HG03175 (cell line): ENCODE data around the gene OR8J1.
"Not testable (repeated sequence)": the region's sequence is repeated elsewhere in the genome, so short reads cannot be mapped to it uniquely, and the experiment has no call there.

Experiments used
- ATAC-seq: cut with Tn5 transposase; IDR thresholded peaks from one replicate; pipeline ENCODE4 v1.9.1; 2021; ENCODE audit warnings: mild to moderate bottlenecking, moderate library complexity; ENCODE audit not compliant: unreplicated experiment

Gene OR8J1, protein sequence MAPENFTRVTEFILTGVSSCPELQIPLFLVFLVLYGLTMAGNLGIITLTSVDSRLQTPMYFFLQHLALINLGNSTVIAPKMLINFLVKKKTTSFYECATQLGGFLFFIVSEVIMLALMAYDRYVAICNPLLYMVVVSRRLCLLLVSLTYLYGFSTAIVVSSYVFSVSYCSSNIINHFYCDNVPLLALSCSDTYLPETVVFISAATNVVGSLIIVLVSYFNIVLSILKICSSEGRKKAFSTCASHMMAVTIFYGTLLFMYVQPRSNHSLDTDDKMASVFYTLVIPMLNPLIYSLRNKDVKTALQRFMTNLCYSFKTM

DNA sequence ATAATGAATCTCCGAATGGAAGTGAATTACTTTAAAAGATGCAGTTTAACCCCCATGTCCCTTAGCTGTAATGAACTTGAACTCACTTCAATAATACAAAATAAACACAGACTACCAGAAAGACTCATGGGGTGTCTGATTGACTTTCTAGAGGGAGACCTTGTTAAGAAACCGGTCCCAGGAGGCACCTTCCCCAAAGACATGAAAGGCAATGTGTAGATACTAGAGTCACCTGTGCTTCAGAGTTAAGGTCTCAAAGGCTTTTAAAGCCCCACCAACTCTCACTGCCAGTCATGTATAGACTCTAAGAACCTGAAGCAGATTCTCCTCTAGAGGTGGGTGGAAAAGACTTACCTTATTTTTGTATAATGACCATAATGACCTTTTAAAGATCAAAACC, at the start of gene OR8J1:
Gene OR8J1 (plus strand): TSS at position 301 of the 400 bp plus-strand sequence. CDS start 5,956 bp downstream, outside the sequence.
- no peak for ATAC-seq

DNA sequence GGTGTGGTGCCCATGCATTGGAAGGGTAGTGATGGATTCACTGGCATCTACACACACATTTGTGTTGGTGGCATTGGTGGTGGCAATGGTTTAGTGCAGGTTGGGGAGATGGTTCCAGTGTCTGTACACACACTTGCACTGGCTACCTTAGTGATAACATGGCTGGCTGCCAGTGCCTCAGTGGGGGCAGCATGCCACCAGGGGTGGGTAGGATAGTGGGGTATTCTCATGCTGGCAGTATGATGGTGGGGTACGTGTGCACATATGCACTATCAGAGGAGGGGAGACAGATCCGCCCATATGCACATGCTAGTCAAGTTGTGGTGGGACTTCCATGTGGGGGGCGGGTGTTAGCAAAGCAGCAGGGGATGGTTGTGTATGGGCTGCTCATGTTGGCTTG, 46.3 kb upstream of the OR8J1 start:
- ATAC-seq, result no peak

DNA sequence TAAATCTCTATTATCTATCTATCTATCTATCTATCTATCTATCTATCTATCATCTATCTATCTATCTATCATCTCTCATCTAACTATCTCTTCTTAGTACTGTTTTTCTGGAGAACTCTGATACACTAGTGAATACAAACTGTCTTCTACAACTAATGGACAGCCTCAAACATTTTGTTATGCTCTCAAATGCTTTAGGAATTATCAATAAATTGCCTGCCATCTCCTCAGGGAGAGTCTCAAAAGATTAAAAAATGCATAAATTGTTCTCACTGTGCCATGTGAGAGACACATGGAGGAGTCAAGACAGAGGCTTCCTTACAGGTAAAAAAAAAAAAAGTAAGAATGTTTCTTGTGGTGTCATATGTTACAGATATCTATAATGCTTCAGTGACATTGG, 39.2 kb upstream of the OR8J1 start, which contains the start of gene OR8K3:
Gene OR8K3 (plus strand): TSS at position 301 of the 400 bp plus-strand sequence. CDS start 3,163 bp downstream, outside the sequence.
- ATAC-seq, result no peak

DNA sequence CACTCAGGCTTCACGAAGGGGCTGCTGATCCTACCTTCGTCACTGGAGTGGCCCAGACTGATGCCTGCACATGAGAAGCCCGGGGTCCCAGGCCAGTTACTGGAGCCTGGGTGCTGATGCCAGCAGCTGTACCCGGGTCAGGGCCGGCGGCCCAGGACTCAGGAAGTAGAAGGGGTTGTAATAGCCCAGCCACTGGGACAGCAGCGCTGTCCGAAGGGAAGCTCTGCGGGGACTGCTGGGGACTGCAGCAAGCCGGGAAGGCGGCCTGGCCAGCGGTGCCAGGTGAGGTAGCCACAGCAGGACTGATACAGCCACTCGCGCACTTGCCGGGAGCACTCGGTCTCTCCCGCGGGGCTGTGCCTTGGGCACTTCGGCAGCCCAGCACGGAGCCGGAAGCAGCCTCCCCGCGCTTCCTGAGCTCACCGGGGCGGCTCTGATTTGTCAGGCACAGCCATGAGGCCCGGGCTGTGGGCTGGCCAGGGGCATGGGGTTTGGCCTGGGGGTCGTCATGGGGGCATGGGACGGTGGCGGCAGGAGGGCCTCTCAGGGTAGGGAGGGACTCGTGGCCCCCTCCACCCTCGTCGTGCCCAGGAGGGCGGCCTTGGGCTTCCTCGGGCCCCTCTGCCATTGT, 22.1 kb upstream of the OR8J1 start:
- ATAC-seq, result no peak

DNA sequence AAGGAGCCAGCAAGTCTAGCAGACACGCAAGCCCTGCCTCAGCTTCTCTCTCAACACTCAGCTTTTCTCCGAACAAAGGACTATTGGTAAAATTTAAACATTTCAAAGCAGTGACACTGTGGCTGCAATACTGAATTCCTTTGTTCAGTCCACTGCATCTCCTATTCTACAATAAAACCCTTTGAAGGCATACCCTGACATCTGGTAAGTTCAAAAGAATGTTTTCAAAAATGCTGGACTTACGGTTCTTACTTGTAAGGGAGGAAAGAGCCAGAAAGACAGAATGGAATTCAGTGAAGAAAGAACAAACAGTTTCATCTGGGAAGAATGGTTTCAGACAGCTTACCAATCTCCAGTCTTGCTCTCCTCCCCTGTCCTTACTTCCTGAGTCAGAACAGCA, 20.9 kb upstream of the OR8J1 start:
- ATAC-seq, result no peak

DNA sequence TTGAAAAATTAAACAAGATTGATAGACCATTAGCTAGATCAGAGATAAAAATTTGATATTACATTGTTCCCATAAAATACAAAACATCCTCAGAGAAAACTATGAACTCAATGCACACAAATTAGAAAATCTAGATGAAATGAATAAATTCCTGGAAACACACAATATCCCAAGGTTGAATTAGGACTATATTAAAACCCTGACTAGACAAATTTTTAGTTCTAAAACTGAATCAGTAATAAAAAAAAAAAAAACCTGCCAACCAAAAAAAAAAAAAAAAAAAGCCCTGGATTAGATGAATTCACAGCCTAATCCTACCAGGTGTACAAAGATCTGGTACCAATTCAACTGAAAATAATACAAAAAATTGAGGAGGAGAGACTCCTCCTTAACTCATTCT, 13.8 kb upstream of the OR8J1 start:
- ATAC-seq, result no peak

DNA sequence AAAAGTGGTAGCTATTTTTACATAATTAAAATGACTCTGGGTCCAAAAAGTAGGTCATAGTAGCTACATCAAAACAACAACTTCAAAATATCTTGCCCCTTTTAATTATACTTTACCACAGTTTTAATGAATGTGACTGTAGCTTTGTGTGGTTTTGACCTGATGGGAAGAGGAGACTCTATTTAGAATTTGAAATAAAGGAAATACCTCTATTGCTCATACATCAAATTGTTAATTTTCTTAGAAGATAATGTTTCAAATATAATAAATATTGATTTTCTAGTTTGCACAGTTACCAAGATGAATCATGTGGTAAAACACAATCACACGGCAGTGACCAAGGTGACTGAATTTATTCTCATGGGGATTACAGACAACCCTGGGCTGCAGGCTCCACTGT, 8.4 kb upstream of the OR8J1 start, which contains the start of gene OR8K1:
Gene OR8K1 (plus strand): TSS at position 301 of the 400 bp plus-strand sequence. CDS start 0 bp downstream, at position 301.
- ATAC-seq, result no peak

DNA sequence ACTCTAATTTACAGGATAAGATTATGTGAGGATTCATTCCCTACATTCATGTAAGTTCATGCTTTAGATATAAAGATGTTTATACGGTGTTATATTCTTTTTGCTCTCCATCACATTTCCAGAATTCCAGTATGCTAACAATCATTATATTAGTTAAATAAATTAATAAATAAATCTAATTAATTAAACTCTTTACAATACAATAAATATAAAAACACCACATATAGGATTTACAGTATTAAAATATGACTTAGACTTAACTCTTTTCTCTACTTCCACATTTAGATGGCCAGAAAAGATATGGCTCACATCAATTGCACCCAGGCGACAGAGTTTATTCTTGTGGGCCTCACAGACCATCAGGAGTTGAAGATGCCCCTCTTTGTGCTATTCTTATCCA, 21.2 kb downstream of the OR8J1 start, which contains the start of gene OR8U1:
Gene OR8U1 (plus strand): TSS at position 301 of the 400 bp plus-strand sequence. CDS start 0 bp downstream, at position 301.
- no peak for ATAC-seq

DNA sequence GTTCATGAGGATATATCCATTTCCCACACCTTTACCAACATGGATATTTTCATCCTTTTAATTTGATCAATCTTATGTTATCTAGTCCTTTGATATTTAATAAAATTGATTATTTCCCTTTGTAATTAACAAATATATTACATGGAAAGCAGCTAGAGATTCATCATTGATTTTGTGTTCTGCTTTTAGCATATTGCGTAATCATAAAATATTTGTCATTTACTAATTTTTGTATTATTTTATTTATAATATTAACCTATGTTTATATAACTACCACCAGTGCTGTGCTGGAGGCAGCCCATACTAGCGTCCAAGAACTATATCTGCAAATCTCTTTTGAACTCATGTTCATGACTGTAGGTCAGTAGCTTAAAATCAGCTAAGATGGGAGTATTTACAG, 26.0 kb downstream of the OR8J1 start:
- no peak for ATAC-seq

DNA sequence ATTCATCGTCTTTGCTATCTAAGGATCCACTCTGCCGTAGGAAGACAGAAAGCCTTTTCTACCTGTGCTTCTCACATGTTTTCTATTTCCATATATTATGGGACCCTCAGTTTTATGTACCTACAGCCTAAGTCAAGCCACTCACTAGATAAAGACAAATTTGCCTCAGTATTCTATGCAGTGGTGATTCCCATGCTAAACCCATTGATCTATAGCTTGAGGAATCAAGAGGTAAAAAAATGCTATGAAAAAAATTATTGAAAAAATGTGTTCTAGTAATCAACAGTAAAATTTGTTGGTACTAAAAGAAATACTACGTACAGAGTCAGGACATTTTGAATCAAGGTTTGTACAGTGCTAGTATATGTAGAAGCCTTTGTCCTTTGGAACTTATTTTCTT, 40.3 kb downstream of the OR8J1 start:
- no peak for ATAC-seq

DNA sequence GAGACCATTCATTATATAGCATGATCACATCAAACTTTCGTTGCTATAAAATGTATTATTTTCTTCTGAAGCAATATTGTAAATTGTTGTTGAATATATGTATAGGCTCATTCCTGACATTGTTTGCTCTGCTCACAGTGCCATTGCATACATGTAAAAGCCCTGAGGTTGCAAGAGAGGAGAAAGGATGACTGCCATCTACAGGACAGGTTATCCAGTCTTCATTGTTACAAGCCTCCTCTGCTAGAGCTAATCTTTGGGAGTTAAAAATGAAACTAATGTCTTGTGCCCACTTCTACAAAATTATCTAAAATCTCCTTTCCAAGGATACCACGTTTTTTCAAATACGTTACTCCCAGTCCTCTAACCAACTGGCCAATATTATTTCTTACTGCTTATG, 42.0 kb downstream of the OR8J1 start:
- no peak for ATAC-seq

DNA sequence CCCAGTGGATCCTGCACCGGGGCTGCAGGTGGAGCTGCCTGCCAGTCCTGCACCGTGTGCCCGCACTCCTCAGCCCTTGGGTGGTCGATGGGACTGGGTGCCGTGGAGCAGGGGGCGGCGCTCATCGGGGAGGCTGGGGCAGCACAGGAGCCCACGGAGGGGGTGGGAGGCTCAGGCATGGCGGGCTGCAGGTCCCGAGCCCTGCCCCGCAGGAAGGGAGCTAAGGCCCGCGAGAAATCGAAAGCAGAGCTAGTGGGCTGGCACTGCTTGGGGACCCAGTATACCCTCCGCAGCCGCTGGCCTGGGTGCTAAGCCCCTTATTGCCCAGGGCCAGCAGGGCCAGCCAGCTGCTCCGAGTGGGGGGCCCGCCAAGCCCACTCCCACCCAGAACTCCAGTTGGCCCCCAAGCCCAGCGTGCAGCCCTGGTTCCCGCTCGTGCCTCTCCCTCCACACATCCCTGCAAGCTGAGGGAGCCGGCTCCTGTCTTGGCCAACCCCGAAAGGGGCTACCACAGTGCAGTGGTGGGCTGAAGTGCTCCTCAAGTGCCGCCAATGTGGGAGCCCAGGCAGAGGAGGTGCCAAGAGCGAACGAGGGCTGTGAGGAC, 47.9 kb downstream of the OR8J1 start:
- ATAC-seq, result not testable (repeated sequence)

DNA sequence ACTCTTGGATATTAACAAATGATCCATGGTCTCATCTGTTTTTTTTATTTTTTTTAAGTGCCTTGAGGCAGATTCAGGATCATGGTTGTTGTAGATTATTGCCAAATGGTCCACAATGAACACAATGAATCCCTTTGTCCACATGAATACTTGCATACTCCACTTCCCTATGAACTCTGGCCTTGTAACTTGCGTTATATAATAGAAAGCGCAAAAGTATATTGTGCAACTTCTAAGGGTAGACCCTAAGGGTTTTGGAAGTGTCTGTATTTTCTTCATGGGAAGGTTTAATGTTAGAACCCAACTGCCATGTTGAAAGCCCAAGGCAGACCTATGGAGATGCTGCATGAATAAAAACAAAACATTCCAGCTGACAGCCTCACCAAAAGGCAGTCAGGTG, 50.3 kb downstream of the OR8J1 start:
- no peak for ATAC-seq

DNA sequence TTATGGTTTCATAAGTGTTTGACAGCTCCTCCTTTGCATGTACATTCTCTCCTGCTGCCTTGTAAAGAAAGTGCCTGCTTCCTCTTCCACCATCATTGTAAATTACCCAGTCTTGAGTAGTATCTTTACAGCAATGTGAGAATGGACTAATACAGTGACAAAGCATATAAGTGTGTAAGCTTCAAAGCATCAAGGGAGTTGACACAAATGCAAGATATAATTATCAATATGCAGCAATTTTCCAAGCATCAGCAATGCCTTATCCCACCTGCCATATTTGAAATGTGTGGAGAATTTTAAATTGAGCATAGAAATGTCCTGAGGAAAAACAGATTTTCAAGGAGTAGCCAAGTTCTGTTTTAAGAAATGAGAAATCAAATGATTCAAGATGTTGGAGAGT, 56.7 kb downstream of the OR8J1 start:
- no peak for ATAC-seq
